ENCODE results near the gene RPLP1. TPM values are rescaled to one million over a fixed set of nuclear protein-coding genes. Genes with fewer than 3 reads are reported as not detected.

Gene RPLP1
- total and polyA plus RNA-seq, 3 donors from 2014 or later: 245 to 1,127 (median 513) TPM

DNA sequence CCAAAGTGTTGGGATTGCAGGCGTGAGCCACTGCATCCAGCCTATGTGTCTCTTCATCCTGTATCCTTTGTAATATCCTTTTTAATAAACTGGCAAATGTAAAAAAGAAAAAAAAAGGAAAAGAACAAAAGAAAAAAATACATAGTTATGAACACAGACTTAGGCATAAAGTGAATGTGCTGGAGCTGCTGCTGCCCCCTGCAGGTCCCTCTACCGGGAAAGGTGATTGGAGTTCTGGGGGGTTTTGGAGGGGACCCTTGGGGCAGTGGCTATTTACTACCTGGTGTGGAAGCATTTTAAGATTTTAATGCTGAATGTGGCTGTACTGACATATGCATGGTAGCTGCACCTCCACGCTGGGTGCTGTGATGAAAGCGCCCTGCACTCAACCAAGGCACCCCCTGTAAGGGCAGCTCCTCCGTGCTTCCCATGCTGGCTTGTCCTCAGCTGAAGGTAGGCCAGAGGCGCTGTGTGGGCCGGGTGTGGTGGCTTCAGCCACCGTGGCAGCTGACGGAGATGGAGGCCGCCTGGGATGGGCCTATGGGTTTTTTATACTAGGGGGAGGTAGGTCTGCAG is 49.9 kb downstream of the RPLP1 start:
- Histone ChIP-seq H3K9me3 (no peaks in the 10 kb centered on the region), H3K36me3 (ENCODE audit: low read depth, missing control alignments) (no peaks in the 10 kb centered on the region), H3K27me3 (no peaks in the 10 kb centered on the region), H3K27ac (no peak overlapping the region), H3K4me3 (no peak overlapping the region), H3K4me1 (no peaks in the 10 kb centered on the region)
- WGBS, 2 donors: 79 to 95% methylated on average over 10 of the region's 10 CpGs
- intact Hi-C loops (cut with DNase I; ENCODE audit: low total_unique reads): no loop called here
- DNase-seq: no peak
- no peak for TF ChIP-seq POLR2A (IDR thresholded peaks at IDR 0.05)
- TF ChIP-seq, protein P1, sequence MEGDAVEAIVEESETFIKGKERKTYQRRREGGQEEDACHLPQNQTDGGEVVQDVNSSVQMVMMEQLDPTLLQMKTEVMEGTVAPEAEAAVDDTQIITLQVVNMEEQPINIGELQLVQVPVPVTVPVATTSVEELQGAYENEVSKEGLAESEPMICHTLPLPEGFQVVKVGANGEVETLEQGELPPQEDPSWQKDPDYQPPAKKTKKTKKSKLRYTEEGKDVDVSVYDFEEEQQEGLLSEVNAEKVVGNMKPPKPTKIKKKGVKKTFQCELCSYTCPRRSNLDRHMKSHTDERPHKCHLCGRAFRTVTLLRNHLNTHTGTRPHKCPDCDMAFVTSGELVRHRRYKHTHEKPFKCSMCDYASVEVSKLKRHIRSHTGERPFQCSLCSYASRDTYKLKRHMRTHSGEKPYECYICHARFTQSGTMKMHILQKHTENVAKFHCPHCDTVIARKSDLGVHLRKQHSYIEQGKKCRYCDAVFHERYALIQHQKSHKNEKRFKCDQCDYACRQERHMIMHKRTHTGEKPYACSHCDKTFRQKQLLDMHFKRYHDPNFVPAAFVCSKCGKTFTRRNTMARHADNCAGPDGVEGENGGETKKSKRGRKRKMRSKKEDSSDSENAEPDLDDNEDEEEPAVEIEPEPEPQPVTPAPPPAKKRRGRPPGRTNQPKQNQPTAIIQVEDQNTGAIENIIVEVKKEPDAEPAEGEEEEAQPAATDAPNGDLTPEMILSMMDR (IDR thresholded peaks at IDR 0.05): peak in 1 of 3 experiments; percentile 19

DNA sequence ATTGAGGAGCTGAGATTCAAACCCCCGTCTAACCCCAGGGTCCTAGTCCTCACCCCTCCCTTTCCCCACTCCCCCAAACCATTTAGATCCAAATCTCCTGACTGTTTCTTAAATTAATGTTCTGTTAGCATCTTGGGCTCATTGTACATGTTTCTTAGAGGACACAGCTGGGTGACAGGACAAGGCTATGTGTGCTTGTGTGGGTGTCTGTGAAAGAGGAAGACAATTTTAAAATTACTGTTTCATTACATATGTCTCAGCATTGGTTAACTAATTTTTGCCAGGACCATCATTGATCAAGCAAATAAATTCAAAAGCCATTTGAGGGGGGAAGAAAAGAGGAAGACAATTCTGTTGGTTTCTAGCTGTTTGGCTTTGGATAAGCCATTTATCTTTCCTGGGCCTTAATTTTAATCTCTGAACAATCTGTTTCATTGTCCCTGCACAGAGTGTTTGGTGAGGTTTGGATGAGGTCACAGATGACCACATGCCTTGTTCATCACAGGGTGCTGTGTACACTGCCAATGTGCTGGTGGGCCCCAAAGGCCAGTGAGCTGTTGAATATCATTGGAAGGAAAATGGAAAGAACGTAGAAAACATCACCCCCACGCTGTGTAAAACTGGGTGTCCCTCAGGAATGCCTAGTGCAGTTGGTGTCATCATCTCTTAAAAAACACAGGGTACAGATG is 51.9 kb downstream of the RPLP1 start:
- H3K9me3 ChIP-seq: no peaks in the 10 kb centered on the region
- H3K4me1 ChIP-seq: no peaks in the 10 kb centered on the region
- TF ChIP-seq, protein P1 (IDR thresholded peaks at IDR 0.05): no peak
- no peak for TF ChIP-seq POLR2A (IDR thresholded peaks at IDR 0.05)
- no peak overlapping the region for H3K4me3 ChIP-seq
- intact Hi-C loops (cut with DNase I; ENCODE audit: low total_unique reads): no loop called here
- WGBS, 2 donors: 71 to 79% methylated on average over 3 of the region's 3 CpGs
- no peak overlapping the region for H3K27ac ChIP-seq
- no peaks in the 10 kb centered on the region for H3K27me3 ChIP-seq
- no peaks in the 10 kb centered on the region for H3K36me3 ChIP-seq (ENCODE audit: low read depth, missing control alignments)
- no peak for DNase-seq

Small RNA genes lying within 50 kb of the gene (small RNA-seq; reads per million reads assigned to genes)
- 0 reads per million in 2 donors for gene RF00012

Other genes starting within 250 kb of the RPLP1 start
- under 1 TPM; 0.25 to 0.31 TPM for gene PAQR5, start 153.9 kb upstream of the RPLP1 start, total RNA-seq
- gene PAQR5, start 153.9 kb upstream of the RPLP1 start, polyA plus RNA-seq (ENCODE audit: insufficient read depth, low read depth, low replicate concordance): 4.5 TPM
- gene KIF23, start 38.5 kb upstream of the RPLP1 start, total RNA-seq: 10 to 100 TPM; 17.1 to 23.9 TPM
- 28.4 TPM for gene KIF23, start 38.5 kb upstream of the RPLP1 start, polyA plus RNA-seq (ENCODE audit: insufficient read depth, low read depth, low replicate concordance)

Measured in testis (tissue), 3 donors.